HepG2 (cell line): Measurements from ENCODE around the gene TAF1B. TPM values are rescaled to one million over a fixed set of nuclear protein-coding genes. Genes with fewer than 3 reads are reported as not detected.

ENCODE experiments used
- AKAP8 ChIP-seq: sonication (generic); formaldehyde crosslinking; IDR thresholded peaks from 2 replicates; pipeline ENCODE4 v1.5.1; 2020; ENCODE audit warnings: mild to moderate bottlenecking, missing genetic modification reagents
- FOXA1 ChIP-seq, 2 experiments: fragments of 450-650 bp in 1 of 2; sonication (generic) in 1 of 2; formaldehyde crosslinking in 1 of 2; IDR thresholded peaks; 2 replicates each; pipeline versions ENCODE4 v1.4.0 to v1.6.1; 2016 to 2020; ENCODE audit warnings: missing genetic modification reagents in 1 of 2
- GATAD2A ChIP-seq: IDR thresholded peaks from 2 replicates; pipeline ENCODE4 v1.6.1; 2016
- ISX ChIP-seq: sonication (generic); formaldehyde crosslinking; conservative IDR thresholded peaks from 2 replicates; pipeline ENCODE4 v1.5.0; 2020; ENCODE audit warnings: missing genetic modification reagents
- RARA ChIP-seq: IDR thresholded peaks from 2 replicates; pipeline ENCODE4 v1.6.1; 2016; ENCODE audit warnings: missing genetic modification reagents, missing compliant biosample characterization
- SOX13 ChIP-seq, 3 experiments: fragments of 450-650 bp in 1 of 3; sonication (generic) in 1 of 3; formaldehyde crosslinking in 1 of 3; IDR thresholded peaks in 2 of 3; conservative IDR thresholded peaks in 1 of 3; 2 replicates each; pipeline versions ENCODE4 v1.5.0 to v1.6.1; 2016 to 2020; ENCODE audit warnings: antibody characterized with exemption in 1 of 3, mild to moderate bottlenecking in 1 of 3, missing compliant biosample characterization in 1 of 3, missing genetic modification reagents in 1 of 3, moderate library complexity in 1 of 3
- TAF15 ChIP-seq: fragments of 200-400 bp; formaldehyde crosslinking; IDR thresholded peaks from one replicate; pipeline ENCODE4 v1.6.1; 2018; ENCODE audit warnings: mild to moderate bottlenecking, low read depth, low read length; ENCODE audit not compliant: poor library complexity, severe bottlenecking
- ZEB1 ChIP-seq: IDR thresholded peaks from 2 replicates; pipeline ENCODE4 v1.6.1; 2012; ENCODE audit warnings: mild to moderate bottlenecking, low read depth, inconsistent platforms; ENCODE audit not compliant: insufficient replicate concordance
- ZNF329 ChIP-seq: sonication (generic); formaldehyde crosslinking; IDR thresholded peaks from 2 replicates; pipeline ENCODE4 v1.9.0; 2021; ENCODE audit warnings: low read depth, mild to moderate bottlenecking, missing genetic modification reagents
- ZNF484 ChIP-seq: sonication (generic); formaldehyde crosslinking; IDR thresholded peaks from 2 replicates; pipeline ENCODE4 v1.5.1; 2020; ENCODE audit warnings: mild to moderate bottlenecking, low read depth, missing genetic modification reagents, borderline replicate concordance
- ZNF501 ChIP-seq: sonication (generic); formaldehyde crosslinking; IDR thresholded peaks from 2 replicates; pipeline ENCODE4 v1.5.1; 2020; ENCODE audit warnings: mild to moderate bottlenecking, moderate library complexity, missing genetic modification reagents
- ZNF549 ChIP-seq: sonication (generic); formaldehyde crosslinking; IDR thresholded peaks from 2 replicates; pipeline ENCODE4 v1.5.0; 2020; ENCODE audit warnings: missing genetic modification reagents
- ZNF678 ChIP-seq: sonication (generic); formaldehyde crosslinking; IDR thresholded peaks from 2 replicates; pipeline ENCODE4 v1.4.0; 2020; ENCODE audit warnings: mild to moderate bottlenecking, missing genetic modification reagents
- polyA plus RNA-seq, 8 experiments: library from polyadenylated mRNA; depleted of rRNA in 3 of 8; stranded (reverse) in 7 of 8; unstranded in 1 of 8; fragments of >200 nt; fragmentation: Illumina TruSeq in 4 of 8; extraction: Trizol in 4 of 8; gene quantifications; 2 replicates each; pipeline versions ENCODE4 v1.2.1 to v1.2.3, GENCODE V29; 2011 to 2016; ENCODE audit warnings: low read depth in 4 of 8, missing spikeins in 1 of 8, mixed read lengths in 1 of 8; ENCODE audit not compliant: insufficient read depth in 1 of 8
- total RNA-seq, 5 experiments: library from RNA; depleted of rRNA; stranded (reverse); fragments of >200 nt; fragmentation: Illumina TruSeq; extraction: Trizol; gene quantifications; 2 replicates each; pipeline ENCODE4 v1.2.3, GENCODE V29; 2016; ENCODE audit warnings: low read depth in 1 of 5
- TF ChIP-seq, protein P1 (sequence below): sonication (generic); formaldehyde crosslinking; IDR thresholded peaks from 2 replicates; pipeline ENCODE4 v1.5.1; 2020; ENCODE audit warnings: mild to moderate bottlenecking, missing genetic modification reagents, borderline replicate concordance
- TF ChIP-seq, protein P2 (sequence below): sonication (generic); formaldehyde crosslinking; IDR thresholded peaks from 2 replicates; pipeline ENCODE4 v1.4.0; 2020; ENCODE audit warnings: missing genetic modification reagents
- TF ChIP-seq, protein P3 (sequence below): sonication (generic); formaldehyde crosslinking; IDR thresholded peaks from 2 replicates; pipeline ENCODE4 v1.9.0; 2021; ENCODE audit warnings: mild to moderate bottlenecking, missing genetic modification reagents

The TAF1B gene
- total and polyA plus RNA-seq, 2 of the 13 experiments (the other 11 are each of a cell fraction or from before 2014, with no cell fraction given): 13.3 to 27.7 TPM

- TF ChIP-seq, protein P1, sequence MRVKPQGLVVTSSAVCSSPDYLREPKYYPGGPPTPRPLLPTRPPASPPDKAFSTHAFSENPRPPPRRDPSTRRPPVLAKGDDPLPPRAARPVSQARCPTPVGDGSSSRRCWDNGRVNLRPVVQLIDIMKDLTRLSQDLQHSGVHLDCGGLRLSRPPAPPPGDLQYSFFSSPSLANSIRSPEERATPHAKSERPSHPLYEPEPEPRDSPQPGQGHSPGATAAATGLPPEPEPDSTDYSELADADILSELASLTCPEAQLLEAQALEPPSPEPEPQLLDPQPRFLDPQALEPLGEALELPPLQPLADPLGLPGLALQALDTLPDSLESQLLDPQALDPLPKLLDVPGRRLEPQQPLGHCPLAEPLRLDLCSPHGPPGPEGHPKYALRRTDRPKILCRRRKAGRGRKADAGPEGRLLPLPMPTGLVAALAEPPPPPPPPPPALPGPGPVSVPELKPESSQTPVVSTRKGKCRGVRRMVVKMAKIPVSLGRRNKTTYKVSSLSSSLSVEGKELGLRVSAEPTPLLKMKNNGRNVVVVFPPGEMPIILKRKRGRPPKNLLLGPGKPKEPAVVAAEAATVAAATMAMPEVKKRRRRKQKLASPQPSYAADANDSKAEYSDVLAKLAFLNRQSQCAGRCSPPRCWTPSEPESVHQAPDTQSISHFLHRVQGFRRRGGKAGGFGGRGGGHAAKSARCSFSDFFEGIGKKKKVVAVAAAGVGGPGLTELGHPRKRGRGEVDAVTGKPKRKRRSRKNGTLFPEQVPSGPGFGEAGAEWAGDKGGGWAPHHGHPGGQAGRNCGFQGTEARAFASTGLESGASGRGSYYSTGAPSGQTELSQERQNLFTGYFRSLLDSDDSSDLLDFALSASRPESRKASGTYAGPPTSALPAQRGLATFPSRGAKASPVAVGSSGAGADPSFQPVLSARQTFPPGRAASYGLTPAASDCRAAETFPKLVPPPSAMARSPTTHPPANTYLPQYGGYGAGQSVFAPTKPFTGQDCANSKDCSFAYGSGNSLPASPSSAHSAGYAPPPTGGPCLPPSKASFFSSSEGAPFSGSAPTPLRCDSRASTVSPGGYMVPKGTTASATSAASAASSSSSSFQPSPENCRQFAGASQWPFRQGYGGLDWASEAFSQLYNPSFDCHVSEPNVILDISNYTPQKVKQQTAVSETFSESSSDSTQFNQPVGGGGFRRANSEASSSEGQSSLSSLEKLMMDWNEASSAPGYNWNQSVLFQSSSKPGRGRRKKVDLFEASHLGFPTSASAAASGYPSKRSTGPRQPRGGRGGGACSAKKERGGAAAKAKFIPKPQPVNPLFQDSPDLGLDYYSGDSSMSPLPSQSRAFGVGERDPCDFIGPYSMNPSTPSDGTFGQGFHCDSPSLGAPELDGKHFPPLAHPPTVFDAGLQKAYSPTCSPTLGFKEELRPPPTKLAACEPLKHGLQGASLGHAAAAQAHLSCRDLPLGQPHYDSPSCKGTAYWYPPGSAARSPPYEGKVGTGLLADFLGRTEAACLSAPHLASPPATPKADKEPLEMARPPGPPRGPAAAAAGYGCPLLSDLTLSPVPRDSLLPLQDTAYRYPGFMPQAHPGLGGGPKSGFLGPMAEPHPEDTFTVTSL (CRISPR knock-in tag): no peak
- TF ChIP-seq ZNF678 (CRISPR knock-in tag): no peak
- no peak for TF ChIP-seq ZEB1
- TF ChIP-seq SOX13 (IDR thresholded peaks at IDR 0.05): no peak
- TF ChIP-seq SOX13 (CRISPR knock-in tag; conservative IDR thresholded peaks at IDR 0.05 in 1 of 2, IDR thresholded peaks at IDR 0.05 in 1 of 2): peak in 1 of 2 experiments; percentile 19; a peak in 1 of 4 replicates
- no peak for TF ChIP-seq ISX (CRISPR knock-in tag)
- no peak for TF ChIP-seq TAF15
- TF ChIP-seq, protein P2, sequence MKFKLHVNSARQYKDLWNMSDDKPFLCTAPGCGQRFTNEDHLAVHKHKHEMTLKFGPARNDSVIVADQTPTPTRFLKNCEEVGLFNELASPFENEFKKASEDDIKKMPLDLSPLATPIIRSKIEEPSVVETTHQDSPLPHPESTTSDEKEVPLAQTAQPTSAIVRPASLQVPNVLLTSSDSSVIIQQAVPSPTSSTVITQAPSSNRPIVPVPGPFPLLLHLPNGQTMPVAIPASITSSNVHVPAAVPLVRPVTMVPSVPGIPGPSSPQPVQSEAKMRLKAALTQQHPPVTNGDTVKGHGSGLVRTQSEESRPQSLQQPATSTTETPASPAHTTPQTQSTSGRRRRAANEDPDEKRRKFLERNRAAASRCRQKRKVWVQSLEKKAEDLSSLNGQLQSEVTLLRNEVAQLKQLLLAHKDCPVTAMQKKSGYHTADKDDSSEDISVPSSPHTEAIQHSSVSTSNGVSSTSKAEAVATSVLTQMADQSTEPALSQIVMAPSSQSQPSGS (CRISPR knock-in tag): peak; percentile 60; the same call in 1 of the 2 replicates
- TF ChIP-seq ZNF549: no peak
- no peak for TF ChIP-seq AKAP8 (CRISPR knock-in tag)
- TF ChIP-seq GATAD2A: peak; percentile 71
- peak; percentile 4; the same call in 1 of the 2 replicates for TF ChIP-seq FOXA1 (IDR thresholded peaks at IDR 0.05)
- no peak for TF ChIP-seq FOXA1 (CRISPR knock-in tag; IDR thresholded peaks at IDR 0.05)
- TF ChIP-seq, protein P3, sequence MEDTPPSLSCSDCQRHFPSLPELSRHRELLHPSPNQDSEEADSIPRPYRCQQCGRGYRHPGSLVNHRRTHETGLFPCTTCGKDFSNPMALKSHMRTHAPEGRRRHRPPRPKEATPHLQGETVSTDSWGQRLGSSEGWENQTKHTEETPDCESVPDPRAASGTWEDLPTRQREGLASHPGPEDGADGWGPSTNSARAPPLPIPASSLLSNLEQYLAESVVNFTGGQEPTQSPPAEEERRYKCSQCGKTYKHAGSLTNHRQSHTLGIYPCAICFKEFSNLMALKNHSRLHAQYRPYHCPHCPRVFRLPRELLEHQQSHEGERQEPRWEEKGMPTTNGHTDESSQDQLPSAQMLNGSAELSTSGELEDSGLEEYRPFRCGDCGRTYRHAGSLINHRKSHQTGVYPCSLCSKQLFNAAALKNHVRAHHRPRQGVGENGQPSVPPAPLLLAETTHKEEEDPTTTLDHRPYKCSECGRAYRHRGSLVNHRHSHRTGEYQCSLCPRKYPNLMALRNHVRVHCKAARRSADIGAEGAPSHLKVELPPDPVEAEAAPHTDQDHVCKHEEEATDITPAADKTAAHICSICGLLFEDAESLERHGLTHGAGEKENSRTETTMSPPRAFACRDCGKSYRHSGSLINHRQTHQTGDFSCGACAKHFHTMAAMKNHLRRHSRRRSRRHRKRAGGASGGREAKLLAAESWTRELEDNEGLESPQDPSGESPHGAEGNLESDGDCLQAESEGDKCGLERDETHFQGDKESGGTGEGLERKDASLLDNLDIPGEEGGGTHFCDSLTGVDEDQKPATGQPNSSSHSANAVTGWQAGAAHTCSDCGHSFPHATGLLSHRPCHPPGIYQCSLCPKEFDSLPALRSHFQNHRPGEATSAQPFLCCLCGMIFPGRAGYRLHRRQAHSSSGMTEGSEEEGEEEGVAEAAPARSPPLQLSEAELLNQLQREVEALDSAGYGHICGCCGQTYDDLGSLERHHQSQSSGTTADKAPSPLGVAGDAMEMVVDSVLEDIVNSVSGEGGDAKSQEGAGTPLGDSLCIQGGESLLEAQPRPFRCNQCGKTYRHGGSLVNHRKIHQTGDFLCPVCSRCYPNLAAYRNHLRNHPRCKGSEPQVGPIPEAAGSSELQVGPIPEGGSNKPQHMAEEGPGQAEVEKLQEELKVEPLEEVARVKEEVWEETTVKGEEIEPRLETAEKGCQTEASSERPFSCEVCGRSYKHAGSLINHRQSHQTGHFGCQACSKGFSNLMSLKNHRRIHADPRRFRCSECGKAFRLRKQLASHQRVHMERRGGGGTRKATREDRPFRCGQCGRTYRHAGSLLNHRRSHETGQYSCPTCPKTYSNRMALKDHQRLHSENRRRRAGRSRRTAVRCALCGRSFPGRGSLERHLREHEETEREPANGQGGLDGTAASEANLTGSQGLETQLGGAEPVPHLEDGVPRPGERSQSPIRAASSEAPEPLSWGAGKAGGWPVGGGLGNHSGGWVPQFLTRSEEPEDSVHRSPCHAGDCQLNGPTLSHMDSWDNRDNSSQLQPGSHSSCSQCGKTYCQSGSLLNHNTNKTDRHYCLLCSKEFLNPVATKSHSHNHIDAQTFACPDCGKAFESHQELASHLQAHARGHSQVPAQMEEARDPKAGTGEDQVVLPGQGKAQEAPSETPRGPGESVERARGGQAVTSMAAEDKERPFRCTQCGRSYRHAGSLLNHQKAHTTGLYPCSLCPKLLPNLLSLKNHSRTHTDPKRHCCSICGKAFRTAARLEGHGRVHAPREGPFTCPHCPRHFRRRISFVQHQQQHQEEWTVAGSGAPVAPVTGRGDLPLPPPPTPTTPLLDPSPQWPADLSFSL (CRISPR knock-in tag): no peak
- no peak for TF ChIP-seq ZNF329
- no peak for TF ChIP-seq ZNF484 (CRISPR knock-in tag)
- TF ChIP-seq ZNF501: peak; percentile 23; the same call in 1 of the 2 replicates
- TF ChIP-seq RARA (CRISPR knock-in tag): 0 out of 2 replicates have a peak, but pooled peaks have one; percentile 16
Measured at GRCh38 chr2:9946818-9947217, 103.5 kb downstream of the TAF1B start (continued).
